ENCODE results near the gene SLC6A19.
"Not testable (repeated sequence)": the region's sequence is repeated elsewhere in the genome, so short reads cannot be mapped to it uniquely, and the experiment has no call there.

SLC6A19 gene

GRCh38 chr5:1226231-1226630 is 24.8 kb downstream of the SLC6A19 start:
- DNase-seq, result no peak

- DNase-seq, result no peak
Measured at GRCh38 chr5:1226839-1227581, 25.6 kb downstream of the SLC6A19 start.

- no peak for DNase-seq
Measured at GRCh38 chr5:1227667-1228066, 26.3 kb downstream of the SLC6A19 start.

GRCh38 chr5:1228120-1228519 is 26.7 kb downstream of the SLC6A19 start:
- no peak for DNase-seq

- not testable (repeated sequence) for DNase-seq
Measured at GRCh38 chr5:1229023-1229422, 27.6 kb downstream of the SLC6A19 start.

GRCh38 chr5:1229822-1230221 is 28.4 kb downstream of the SLC6A19 start:
- no peak for DNase-seq

- DNase-seq, result no peak
Measured at GRCh38 chr5:1230551-1230950, 29.2 kb downstream of the SLC6A19 start.

- no peak for DNase-seq
Measured at GRCh38 chr5:1231354-1231905, 30.0 kb downstream of the SLC6A19 start.

- DNase-seq, result no peak
Measured at GRCh38 chr5:1232780-1233179, 31.4 kb downstream of the SLC6A19 start.

- no peak for DNase-seq
Measured at GRCh38 chr5:1235379-1235778, 34.0 kb downstream of the SLC6A19 start.

- no peak for DNase-seq
Measured at GRCh38 chr5:1235838-1236237, 34.4 kb downstream of the SLC6A19 start.

GRCh38 chr5:1239505-1240251 is 38.3 kb downstream of the SLC6A19 start:
- DNase-seq, result no peak

GRCh38 chr5:1240496-1241260 is 39.3 kb downstream of the SLC6A19 start:
- DNase-seq, result no peak

GRCh38 chr5:1241509-1242080 is 40.2 kb downstream of the SLC6A19 start:
- DNase-seq, result no peak

- DNase-seq, result no peak
Measured at GRCh38 chr5:1242733-1243486, 41.5 kb downstream of the SLC6A19 start.

- no peak for DNase-seq
Measured at GRCh38 chr5:1243487-1244130, 42.2 kb downstream of the SLC6A19 start.

- no peak for DNase-seq
Measured at GRCh38 chr5:1244255-1244654, 42.9 kb downstream of the SLC6A19 start.

- no peak for DNase-seq
Measured at GRCh38 chr5:1244976-1245375, 43.6 kb downstream of the SLC6A19 start.

- DNase-seq, result no peak
Measured at GRCh38 chr5:1245905-1246576, 44.6 kb downstream of the SLC6A19 start.

- DNase-seq, result no peak
Measured at GRCh38 chr5:1246711-1247431, 45.5 kb downstream of the SLC6A19 start.

All from T-helper 9 cell (primary cell).